Trophoblast cell (in vitro differentiated cells and primary cell): ENCODE data around the gene ZBTB20.

Experiments used
- DNase-seq, 2 donors: peaks; one replicate each; pipeline ENCODE4 v3.0.0-alpha.2; 2016
- H2AFZ ChIP-seq: 2 replicates; pipeline ENCODE4 v1.6.1; 2013; ENCODE audit warnings: low read length, moderate library complexity, mild to moderate bottlenecking; ENCODE audit not compliant: insufficient read depth, poor library complexity
- H2AK5ac ChIP-seq: 2 replicates; pipeline ENCODE4 v1.6.1; 2013; ENCODE audit warnings: mild to moderate bottlenecking, low read length
- H2BK120ac ChIP-seq: 2 replicates; pipeline ENCODE4 v1.6.1; 2013; ENCODE audit warnings: low read length, mild to moderate bottlenecking, moderate library complexity; ENCODE audit not compliant: insufficient read depth, poor library complexity
- H2BK12ac ChIP-seq: 2 replicates; pipeline ENCODE4 v1.6.1; 2013; ENCODE audit warnings: mild to moderate bottlenecking, low read length, moderate library complexity
- H2BK5ac ChIP-seq: 2 replicates; pipeline ENCODE4 v1.6.1; 2013; ENCODE audit warnings: low read length, low read depth, moderate library complexity, mild to moderate bottlenecking; ENCODE audit not compliant: poor library complexity
- H3K14ac ChIP-seq: 2 replicates; pipeline ENCODE4 v1.6.1; 2013; ENCODE audit warnings: mild to moderate bottlenecking, low read length
- H3K18ac ChIP-seq: 2 replicates; pipeline ENCODE4 v1.6.1; 2013; ENCODE audit warnings: mild to moderate bottlenecking, low read length
- H3K23ac ChIP-seq: 2 replicates; pipeline ENCODE4 v1.6.1; 2013; ENCODE audit warnings: low read length
- H3K27ac ChIP-seq: 2 replicates; pipeline ENCODE4 v1.5.1; 2013; ENCODE audit warnings: low read depth, mild to moderate bottlenecking, inconsistent platforms, low read length, moderate library complexity
- H3K27me3 ChIP-seq: 2 replicates; pipeline ENCODE4 v1.6.1; 2013; ENCODE audit warnings: inconsistent platforms, mild to moderate bottlenecking, low read length, moderate library complexity; ENCODE audit not compliant: insufficient read depth
- H3K36me3 ChIP-seq, 2 experiments: 1 replicate in 1 of 2; 2 replicates in 1 of 2; pipeline ENCODE4 v1.6.1; 2013; ENCODE audit warnings: low read length in 2 of 2, mild to moderate bottlenecking in 2 of 2, moderate library complexity in 1 of 2; ENCODE audit not compliant: insufficient read depth in 2 of 2, control insufficient read depth in 1 of 2
- H3K4ac ChIP-seq: 2 replicates; pipeline ENCODE4 v1.6.1; 2013; ENCODE audit warnings: low read depth, mild to moderate bottlenecking, low read length, moderate library complexity
- H3K4me1 ChIP-seq, 2 experiments: 1 replicate in 1 of 2; 2 replicates in 1 of 2; pipeline ENCODE4 v1.6.1; 2013; ENCODE audit warnings: low read length in 2 of 2, mild to moderate bottlenecking in 2 of 2, moderate library complexity in 1 of 2; ENCODE audit not compliant: insufficient read depth in 2 of 2, control insufficient read depth in 1 of 2
- H3K4me2 ChIP-seq: 2 replicates; pipeline ENCODE4 v1.6.1; 2013; ENCODE audit warnings: inconsistent platforms, mild to moderate bottlenecking, low read length, moderate library complexity
- H3K4me3 ChIP-seq: 2 replicates; pipeline ENCODE4 v1.5.1; 2013; ENCODE audit warnings: mild to moderate bottlenecking, low read depth, low read length, inconsistent platforms
- H3K79me1 ChIP-seq: one replicate; pipeline ENCODE4 v1.6.1; 2013; ENCODE audit warnings: low read length
- H3K79me2 ChIP-seq: 2 replicates; pipeline ENCODE4 v1.6.1; 2013; ENCODE audit warnings: low read length, mild to moderate bottlenecking; ENCODE audit not compliant: control insufficient read depth, insufficient read depth, poor library complexity
- H3K9ac ChIP-seq: 2 replicates; pipeline ENCODE4 v1.6.1; 2013; ENCODE audit warnings: mild to moderate bottlenecking, low read length
- H3K9me3 ChIP-seq: 2 replicates; pipeline ENCODE4 v1.6.1; 2013; ENCODE audit warnings: low read depth, mild to moderate bottlenecking, control low read depth, inconsistent platforms, low read length; ENCODE audit not compliant: insufficient read depth
- H4K12ac ChIP-seq: 2 replicates; pipeline ENCODE4 v1.6.1; 2013; ENCODE audit warnings: low read depth, mild to moderate bottlenecking, low read length, moderate library complexity
- H4K8ac ChIP-seq: 2 replicates; pipeline ENCODE4 v1.6.1; 2013; ENCODE audit warnings: low read depth, mild to moderate bottlenecking, low read length, moderate library complexity
- H4K91ac ChIP-seq: one replicate; pipeline ENCODE4 v1.6.1; 2013; ENCODE audit warnings: low read depth, mild to moderate bottlenecking, low read length, moderate library complexity
- WGBS: extraction: QIAGEN DNeasy Blood & Tissue Kit; methylation state at CpG from one replicate; pipeline ENCODE4 v1.1.7; 2013; ENCODE audit warnings: missing lambda C conversion rate; ENCODE audit not compliant: insufficient read length, insufficient coverage; ENCODE audit errors: extremely low coverage; 5-methylcytosine and 5-hydroxymethylcytosine counted together

The ZBTB20 gene

GRCh38 chr3:114664006-114664405 is 483.1 kb downstream of the ZBTB20 start:
- Histone ChIP-seq H3K9me3 (no peaks in the 10 kb centered on the region), H3K4me2 (no peak overlapping the region), H2AK5ac (no peak overlapping the region), H3K18ac (no peak overlapping the region), H4K91ac (no peak overlapping the region), H3K14ac (no peak overlapping the region), H3K4me1 (no peaks in the 10 kb centered on the region), H3K4ac (no peak overlapping the region), H2AFZ (no peak overlapping the region), H4K8ac (no peak overlapping the region), H3K9ac (no peak overlapping the region), H3K79me2 (no peaks in the 10 kb centered on the region), H4K12ac (no peak overlapping the region), H3K27ac (no peak overlapping the region), H3K4me3 (no peak overlapping the region), H2BK12ac (no peak overlapping the region), H3K79me1 (no peaks in the 10 kb centered on the region), H3K23ac (no peak overlapping the region), H3K36me3 (no peaks in the 10 kb centered on the region), H2BK5ac (no peak overlapping the region), H3K27me3 (no peaks in the 10 kb centered on the region), H2BK120ac (no peak overlapping the region)
- DNase-seq: no peak

DNA sequence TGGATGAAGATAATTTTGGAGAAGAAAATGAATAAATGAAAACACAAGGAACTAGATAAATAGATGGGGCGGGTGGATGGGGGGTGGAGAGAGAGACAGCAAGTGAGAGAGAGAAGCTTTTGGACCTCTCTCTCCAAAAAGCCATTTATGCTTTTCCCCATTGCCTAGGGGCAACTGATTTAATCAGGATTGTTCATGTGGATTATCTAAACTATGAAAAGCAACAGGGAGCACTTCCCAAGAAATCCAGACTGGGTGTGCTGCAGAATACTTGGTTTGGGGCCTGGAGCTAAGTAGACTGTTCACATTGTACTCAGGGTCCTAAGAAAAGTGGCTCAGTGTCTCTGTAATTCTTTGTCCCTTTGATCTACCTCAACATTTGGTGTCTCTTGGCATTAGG is 486.3 kb downstream of the ZBTB20 start:
- Histone ChIP-seq H4K91ac (no peak overlapping the region), H3K4me1 (no peaks in the 10 kb centered on the region), H3K27me3 (no peaks in the 10 kb centered on the region), H3K79me2 (no peaks in the 10 kb centered on the region), H4K8ac (no peak overlapping the region), H3K36me3 (no peaks in the 10 kb centered on the region), H3K27ac (no peak overlapping the region), H3K4me3 (no peak overlapping the region), H3K18ac (no peak overlapping the region), H3K23ac (no peak overlapping the region), H3K79me1 (no peaks in the 10 kb centered on the region), H3K14ac (no peak overlapping the region), H2BK12ac (no peak overlapping the region), H3K4me2 (no peak overlapping the region), H3K9me3 (no peaks in the 10 kb centered on the region), H3K9ac (no peak overlapping the region), H3K4ac (no peak overlapping the region), H2AFZ (no peak overlapping the region), H2BK5ac (no peak overlapping the region), H4K12ac (no peak overlapping the region), H2BK120ac (no peak overlapping the region), H2AK5ac (no peak overlapping the region)
- DNase-seq: no peak
- WGBS: no CpG with 5 or more reads among the region's 1 CpG

GRCh38 chr3:114660124-114660523 is 487.0 kb downstream of the ZBTB20 start:
- WGBS: no CpG with 5 or more reads among the region's 6 CpGs
- Histone ChIP-seq H3K14ac (no peak overlapping the region), H2BK120ac (no peak overlapping the region), H2BK5ac (no peak overlapping the region), H3K9me3 (no peaks in the 10 kb centered on the region), H3K27ac (no peak overlapping the region), H2BK12ac (no peak overlapping the region), H4K91ac (no peak overlapping the region), H3K79me2 (no peaks in the 10 kb centered on the region), H3K4me1 (no peaks in the 10 kb centered on the region), H3K27me3 (no peaks in the 10 kb centered on the region), H4K12ac (no peak overlapping the region), H3K4me2 (no peak overlapping the region), H3K36me3 (no peaks in the 10 kb centered on the region), H2AK5ac (no peak overlapping the region), H2AFZ (no peak overlapping the region), H4K8ac (no peak overlapping the region), H3K4ac (no peak overlapping the region), H3K18ac (no peak overlapping the region), H3K23ac (no peak overlapping the region), H3K4me3 (no peak overlapping the region), H3K79me1 (no peaks in the 10 kb centered on the region), H3K9ac (no peak overlapping the region)
- no peak for DNase-seq

GRCh38 chr3:114659109-114660061 is 487.7 kb downstream of the ZBTB20 start:
- H3K79me1 ChIP-seq: no peaks in the 10 kb centered on the region
- no peak overlapping the region for H3K14ac ChIP-seq
- H4K12ac ChIP-seq: no peak overlapping the region
- no peak for DNase-seq
- WGBS: no CpG with 5 or more reads among the region's 5 CpGs
- no peak overlapping the region for H2BK5ac ChIP-seq
- H2AK5ac ChIP-seq: no peak overlapping the region
- H3K18ac ChIP-seq: no peak overlapping the region
- no peak overlapping the region for H4K8ac ChIP-seq
- no peak overlapping the region for H3K4ac ChIP-seq
- no peak overlapping the region for H3K4me3 ChIP-seq
- H2BK12ac ChIP-seq: no peak overlapping the region
- no peaks in the 10 kb centered on the region for H3K79me2 ChIP-seq
- H3K27ac ChIP-seq: no peak overlapping the region
- no peak overlapping the region for H3K23ac ChIP-seq
- H3K36me3 ChIP-seq: no peaks in the 10 kb centered on the region
- no peak overlapping the region for H4K91ac ChIP-seq
- no peak overlapping the region for H2BK120ac ChIP-seq
- H3K9ac ChIP-seq: no peak overlapping the region
- no peaks in the 10 kb centered on the region for H3K27me3 ChIP-seq
- H2AFZ ChIP-seq: no peak overlapping the region
- no peaks in the 10 kb centered on the region for H3K9me3 ChIP-seq
- H3K4me2 ChIP-seq: no peak overlapping the region
- H3K4me1 ChIP-seq: no peaks in the 10 kb centered on the region
